Loucy (cell line): ENCODE results near the gene PREX1.

ENCODE experiments used
- CTCF ChIP-seq: fragments of 200-600 bp; sonication (generic); conservative IDR thresholded peaks from 2 replicates; pipeline ENCODE4 v1.5.1; 2014; ENCODE audit warnings: mild to moderate bottlenecking, antibody characterized with exemption, low read length
- EZH2phosphoT487 ChIP-seq: fragments of 200-600 bp; IDR thresholded peaks from 2 replicates; pipeline ENCODE4 v1.6.1; 2018; ENCODE audit warnings: antibody characterized with exemption, mild to moderate bottlenecking, moderate library complexity, borderline replicate concordance

GRCh38 chr20:48830826-48831318, 3.1 kb upstream of the PREX1 start:
- TF ChIP-seq CTCF: no peak
- no peak for TF ChIP-seq EZH2phosphoT487
